ACHN (cell line): ENCODE measurements around the gene PCIF1.
A peak's percentile ranks its signal among the peaks of the same experiment; 100 is the strongest.

Source experiments
- DNase-seq: peaks from one replicate; pipeline ENCODE4 v3.0.0-alpha.2; 2015
- in situ Hi-C: cut with HindIII; loops from 2 replicates; pipeline ENCODE4 v1.10.0; 2017; ENCODE audit warnings: low sequenced_read_pairs, low pct_ligation_motif_present, low pct_unique_long_range_greater_than_20kb

PCIF1 gene

GRCh38 chr20:45934586-45935415 is at the start of gene PCIF1:
Gene PCIF1 (plus strand): TSS chr20:45934683. CDS start chr20:45939000, 4,317 bp downstream.
- in situ Hi-C loops = no loop called here
- DNase-seq = peak; percentile 94

GRCh38 chr20:45886590-45887345 is 47.7 kb upstream of the PCIF1 start:
- DNase-seq = no peak
- in situ Hi-C loops = no loop called here

- in situ Hi-C loops = no loop called here
Measured at GRCh38 chr20:45887346-45887715, 47.2 kb upstream of the PCIF1 start, which contains the start of gene SPATA25. Gene SPATA25 (minus strand): TSS chr20:45887622. CDS start chr20:45887590, 32 bp downstream.

GRCh38 chr20:45888681-45889080 is 45.8 kb upstream of the PCIF1 start:
- in situ Hi-C loops = no loop called here
- no peak for DNase-seq

More at GRCh38 chr20:45887346-45887715, 47.2 kb upstream of the PCIF1 start, which contains the start of gene SPATA25:
- DNase-seq = no peak

GRCh38 chr20:45890077-45890984 is 44.2 kb upstream of the PCIF1 start:
- DNase-seq = no peak
- in situ Hi-C loops = no loop called here

- in situ Hi-C loops = no loop called here
- DNase-seq = peak; percentile 86
Measured at GRCh38 chr20:45890985-45891983, 43.2 kb upstream of the PCIF1 start, which contains the start of the genes CTSA and NEURL2. Gene CTSA (plus strand): TSS chr20:45891335. CDS start chr20:45891569, 234 bp downstream. Gene NEURL2 (minus strand): TSS chr20:45891208. CDS start chr20:45890991, 217 bp downstream.

- in situ Hi-C loops = no loop called here
- peak; percentile 52 for DNase-seq
Measured at GRCh38 chr20:45892049-45892825, 42.2 kb upstream of the PCIF1 start.

- no peak for DNase-seq
- in situ Hi-C loops = no loop called here
Measured at GRCh38 chr20:45892828-45893500, 41.5 kb upstream of the PCIF1 start.

- in situ Hi-C loops = no loop called here
- no peak for DNase-seq
Measured at GRCh38 chr20:45893831-45894230, 40.7 kb upstream of the PCIF1 start.

- no peak for DNase-seq
- in situ Hi-C loops = no loop called here
Measured at GRCh38 chr20:45894797-45895196, 39.7 kb upstream of the PCIF1 start.

GRCh38 chr20:45896641-45897161 is 37.8 kb upstream of the PCIF1 start:
- in situ Hi-C loops = no loop called here
- no peak for DNase-seq

- DNase-seq = no peak
- in situ Hi-C loops = no loop called here
Measured at GRCh38 chr20:45897289-45897688, 37.2 kb upstream of the PCIF1 start.

GRCh38 chr20:45897692-45898091 is 36.8 kb upstream of the PCIF1 start:
- in situ Hi-C loops = no loop called here
- no peak for DNase-seq

- in situ Hi-C loops = no loop called here
- no peak for DNase-seq
Measured at GRCh38 chr20:45898285-45898684, 36.2 kb upstream of the PCIF1 start.

GRCh38 chr20:45899046-45899835 is 35.2 kb upstream of the PCIF1 start:
- in situ Hi-C loops = no loop called here
- DNase-seq = no peak
